ENCODE results near the gene UPP2. TPM values are rescaled to one million over a fixed set of nuclear protein-coding genes. Genes with fewer than 3 reads are reported as not detected.

UPP2 gene
- total and polyA plus RNA-seq, 9 of the 15 experiments (the other 6 are each of a cell fraction or from before 2014, with no cell fraction given), result not detected

DNA sequence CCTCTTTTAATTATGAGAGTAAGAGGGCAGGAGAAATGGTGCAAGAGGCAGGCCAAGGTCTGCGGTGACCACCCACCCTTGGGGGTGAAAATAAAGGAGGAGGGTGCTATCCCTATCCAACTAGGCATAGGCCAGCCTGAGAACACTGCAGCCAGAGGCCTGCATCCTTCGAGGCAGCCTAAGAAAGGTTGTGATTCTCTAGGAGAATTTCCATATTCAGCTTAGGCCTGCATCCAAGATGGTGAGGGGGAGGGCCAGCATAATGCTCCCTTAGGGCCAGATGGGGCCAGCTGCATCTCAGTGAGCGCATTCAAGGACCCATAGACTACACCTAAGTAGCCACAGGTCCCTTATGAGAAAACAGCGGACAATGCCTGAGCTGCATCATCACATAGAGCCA lies 3.5 kb upstream of the UPP2 start:
- Histone ChIP-seq H3K9me3 (replicated peaks; ENCODE audit: control insufficient read depth, insufficient read depth, low read depth, low read length) (no peaks in the 10 kb centered on the region), H3K9ac (ENCODE audit: insufficient read depth in 1 of 2, low read depth in 2 of 2, low read length in 2 of 2) (no peak overlapping the region; a peak in 1 of 4 replicates), H3K4me3 (no peak overlapping the region), H3K4me1 (replicated peaks in 1 of 2; ENCODE audit: control insufficient read depth in 2 of 2, insufficient read depth in 2 of 2, low read length in 2 of 2) (no peaks in the 10 kb centered on the region), H3K79me2 (ENCODE audit: control insufficient read depth, insufficient read depth, low read length) (no peaks in the 10 kb centered on the region), H3K9me1 (ENCODE audit: control insufficient read depth, insufficient read depth, low read length) (no peaks in the 10 kb centered on the region), H4K20me1 (replicated peaks; ENCODE audit: control insufficient read depth, insufficient read depth, low read length) (no peaks in the 10 kb centered on the region), H3K36me3 (ENCODE audit: control insufficient read depth, insufficient read depth, low read length) (no peaks in the 10 kb centered on the region), H3K4me2 (ENCODE audit: insufficient read depth, low read length) (no peak overlapping the region), H3K27ac (ENCODE audit: extremely low read depth, low read depth, low read length) (no peak overlapping the region), H3K27me3 (ENCODE audit: control insufficient read depth in 2 of 2, insufficient read depth in 2 of 2, low read length in 2 of 2) (peaks cover 0 to 8% of the 10 kb centered on the region in 2 experiments; a peak in 2 of 5 replicates), H2AFZ (ENCODE audit: low read depth, low read length) (no peak overlapping the region)
- intact Hi-C loops (cut with micrococcal nuclease), result no loop called here
- no peak for DNase-seq (ENCODE audit: extremely low read depth in 1 of 4, low spot score in 3 of 4)
- CTCF ChIA-PET (ENCODE audit: low intra/inter-chr PET ratio), result no interaction called here
- WGBS (ENCODE audit: insufficient coverage, low coverage, missing lambda C conversion rate), result 8% methylated on average over 4 of the region's 4 CpGs
- ATAC-seq, result no peak
- TF ChIP-seq NR1H2 (CRISPR knock-in tag; IDR thresholded peaks at IDR 0.05), result no peak
- TF ChIP-seq ZC3H11A (IDR thresholded peaks at IDR 0.05; ENCODE audit: low read depth, low read length), result no peak
- no peak for TF ChIP-seq CBX8 (IDR thresholded peaks at IDR 0.05; ENCODE audit: borderline replicate concordance, extremely low read depth, low read depth, low read length, poor library complexity, severe bottlenecking)
- no peak for TF ChIP-seq JUNB (CRISPR knock-in tag; conservative IDR thresholded peaks at IDR 0.05)
- no peak for TF ChIP-seq FUS (optimal IDR thresholded peaks at IDR 0.05; ENCODE audit: low read depth, low read length)
- TF ChIP-seq, protein P1, sequence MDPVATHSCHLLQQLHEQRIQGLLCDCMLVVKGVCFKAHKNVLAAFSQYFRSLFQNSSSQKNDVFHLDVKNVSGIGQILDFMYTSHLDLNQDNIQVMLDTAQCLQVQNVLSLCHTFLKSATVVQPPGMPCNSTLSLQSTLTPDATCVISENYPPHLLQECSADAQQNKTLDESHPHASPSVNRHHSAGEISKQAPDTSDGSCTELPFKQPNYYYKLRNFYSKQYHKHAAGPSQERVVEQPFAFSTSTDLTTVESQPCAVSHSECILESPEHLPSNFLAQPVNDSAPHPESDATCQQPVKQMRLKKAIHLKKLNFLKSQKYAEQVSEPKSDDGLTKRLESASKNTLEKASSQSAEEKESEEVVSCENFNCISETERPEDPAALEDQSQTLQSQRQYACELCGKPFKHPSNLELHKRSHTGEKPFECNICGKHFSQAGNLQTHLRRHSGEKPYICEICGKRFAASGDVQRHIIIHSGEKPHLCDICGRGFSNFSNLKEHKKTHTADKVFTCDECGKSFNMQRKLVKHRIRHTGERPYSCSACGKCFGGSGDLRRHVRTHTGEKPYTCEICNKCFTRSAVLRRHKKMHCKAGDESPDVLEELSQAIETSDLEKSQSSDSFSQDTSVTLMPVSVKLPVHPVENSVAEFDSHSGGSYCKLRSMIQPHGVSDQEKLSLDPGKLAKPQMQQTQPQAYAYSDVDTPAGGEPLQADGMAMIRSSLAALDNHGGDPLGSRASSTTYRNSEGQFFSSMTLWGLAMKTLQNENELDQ (CRISPR knock-in tag; IDR thresholded peaks at IDR 0.05; ENCODE audit: borderline replicate concordance), result no peak
- TF ChIP-seq RBM14 (IDR thresholded peaks at IDR 0.05; ENCODE audit: borderline replicate concordance, insufficient read depth, low read depth, low read length), result no peak
- TF ChIP-seq, protein P2, sequence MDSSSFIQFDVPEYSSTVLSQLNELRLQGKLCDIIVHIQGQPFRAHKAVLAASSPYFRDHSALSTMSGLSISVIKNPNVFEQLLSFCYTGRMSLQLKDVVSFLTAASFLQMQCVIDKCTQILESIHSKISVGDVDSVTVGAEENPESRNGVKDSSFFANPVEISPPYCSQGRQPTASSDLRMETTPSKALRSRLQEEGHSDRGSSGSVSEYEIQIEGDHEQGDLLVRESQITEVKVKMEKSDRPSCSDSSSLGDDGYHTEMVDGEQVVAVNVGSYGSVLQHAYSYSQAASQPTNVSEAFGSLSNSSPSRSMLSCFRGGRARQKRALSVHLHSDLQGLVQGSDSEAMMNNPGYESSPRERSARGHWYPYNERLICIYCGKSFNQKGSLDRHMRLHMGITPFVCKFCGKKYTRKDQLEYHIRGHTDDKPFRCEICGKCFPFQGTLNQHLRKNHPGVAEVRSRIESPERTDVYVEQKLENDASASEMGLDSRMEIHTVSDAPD (CRISPR knock-in tag; IDR thresholded peaks at IDR 0.05), result no peak
- TF ChIP-seq MBD2 (IDR thresholded peaks at IDR 0.05; ENCODE audit: borderline replicate concordance, low read depth), result no peak
- no peak for TF ChIP-seq ELF4 (CRISPR knock-in tag; IDR thresholded peaks at IDR 0.05)
- no peak for TF ChIP-seq MAZ (CRISPR knock-in tag; conservative IDR thresholded peaks at IDR 0.05 in 1 of 2, IDR thresholded peaks at IDR 0.05 in 1 of 2)
- no peak for TF ChIP-seq KHSRP (IDR thresholded peaks at IDR 0.05)
- no peak for TF ChIP-seq SMC3 (conservative IDR thresholded peaks at IDR 0.05; ENCODE audit: insufficient read depth, low read depth, low read length)
- FAIRE-seq, result no peak
- in situ Hi-C loops (cut with MboI), result no loop called here
- POLR2A ChIA-PET, result interaction anchor here (0.7 kb wide), 1 partner anchor 787 kb away, joined by 3 read pairs; no protein-coding TSS in a partner anchor
- no TSS peak for BruUV-seq (replicated peaks)

All from K562 (cell line).